Progenitor cell of endocrine pancreas (in vitro differentiated cells): Measurements from ENCODE around the gene SLC5A2. TPM values are rescaled to one million over a fixed set of nuclear protein-coding genes. Genes with fewer than 3 reads are reported as not detected.
"Not testable (repeated sequence)": the region's sequence is repeated elsewhere in the genome, so short reads cannot be mapped to it uniquely, and the experiment has no call there.

Experiments
- DNase-seq: peaks from one replicate; pipeline ENCODE4 v3.0.0; 2021; ENCODE audit warnings: low spot score; ENCODE audit not compliant: unreplicated experiment
- H3K27ac Mint-ChIP-seq: 2 replicates; pipeline ENCODE4 v1.8.0; 2021; ENCODE audit warnings: mild to moderate bottlenecking, moderate library complexity, mixed read lengths
- H3K27me3 Mint-ChIP-seq: 2 replicates; pipeline ENCODE4 v1.8.0; 2021; ENCODE audit warnings: mixed read lengths
- H3K36me3 Mint-ChIP-seq: 2 replicates; pipeline ENCODE4 v1.8.0; 2022; ENCODE audit warnings: mixed read lengths; ENCODE audit not compliant: insufficient read depth
- H3K4me1 Mint-ChIP-seq: 2 replicates; pipeline ENCODE4 v1.8.0; 2021; ENCODE audit warnings: low read depth, mixed read lengths
- H3K4me3 Mint-ChIP-seq: 2 replicates; pipeline ENCODE4 v1.8.0; 2021; ENCODE audit warnings: low read depth, mild to moderate bottlenecking, moderate library complexity, mixed read lengths
- H3K9me3 Mint-ChIP-seq: 2 replicates; pipeline ENCODE4 v1.8.0; 2021; ENCODE audit warnings: low read depth, mixed read lengths
- total RNA-seq: library from RNA; stranded (reverse); gene quantifications from 2 replicates; pipeline ENCODE4 v1.2.1, GENCODE V29; 2021
- TF ChIP-seq, protein P1 (sequence below): fragments of 200-600 bp; sonication (generic); IDR thresholded peaks from one replicate; pipeline ENCODE4 v1.5.0; 2021; ENCODE audit warnings: antibody characterized with exemption, mild to moderate bottlenecking; ENCODE audit not compliant: unreplicated experiment

The SLC5A2 gene
- total RNA-seq, 1 donor from 2014 or later = 0.29 TPM

DNA sequence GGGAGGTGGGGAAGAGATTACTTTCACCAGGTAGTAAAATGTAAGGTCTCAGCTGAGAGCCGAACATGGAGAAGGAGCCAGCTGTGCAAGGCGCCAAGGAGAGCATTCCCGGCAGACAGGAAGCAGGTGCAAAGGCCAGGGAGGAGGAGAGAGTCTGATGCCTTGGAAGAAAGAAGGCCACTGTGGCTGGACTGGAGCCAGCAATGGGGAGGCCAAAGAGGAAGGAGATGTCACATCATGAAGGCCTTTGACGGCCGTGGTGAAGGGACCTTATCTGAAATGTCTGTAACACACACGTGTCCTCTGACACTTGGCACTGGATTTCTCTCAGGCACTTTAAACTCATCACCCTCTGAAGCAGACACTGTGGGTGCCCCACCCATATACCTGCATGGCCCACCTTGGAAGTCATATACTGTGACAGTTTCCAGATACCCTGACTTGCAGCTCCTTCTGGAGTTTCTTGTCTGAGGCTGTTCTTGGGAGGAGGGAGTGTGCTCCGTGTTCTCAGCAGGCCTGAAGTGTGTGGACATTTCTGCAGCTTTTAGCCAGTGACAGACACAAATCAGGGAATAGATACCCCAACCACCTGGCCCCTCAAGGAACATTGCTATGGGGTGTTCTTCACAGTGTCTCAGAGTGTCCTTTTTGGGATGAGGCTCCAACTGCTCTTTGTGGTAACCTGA lies 1.9 kb upstream of the SLC5A2 start:
- Mint-ChIP-seq H3K4me3 (no peak overlapping the region), H3K27ac (no peak overlapping the region), H3K27me3 (peaks cover 51% of the 10 kb centered on the region), H3K4me1 (peaks cover 25% of the 10 kb centered on the region), H3K36me3 (no peaks in the 10 kb centered on the region), H3K9me3 (no peaks in the 10 kb centered on the region)
- no peak for DNase-seq
- TF ChIP-seq, protein P1, sequence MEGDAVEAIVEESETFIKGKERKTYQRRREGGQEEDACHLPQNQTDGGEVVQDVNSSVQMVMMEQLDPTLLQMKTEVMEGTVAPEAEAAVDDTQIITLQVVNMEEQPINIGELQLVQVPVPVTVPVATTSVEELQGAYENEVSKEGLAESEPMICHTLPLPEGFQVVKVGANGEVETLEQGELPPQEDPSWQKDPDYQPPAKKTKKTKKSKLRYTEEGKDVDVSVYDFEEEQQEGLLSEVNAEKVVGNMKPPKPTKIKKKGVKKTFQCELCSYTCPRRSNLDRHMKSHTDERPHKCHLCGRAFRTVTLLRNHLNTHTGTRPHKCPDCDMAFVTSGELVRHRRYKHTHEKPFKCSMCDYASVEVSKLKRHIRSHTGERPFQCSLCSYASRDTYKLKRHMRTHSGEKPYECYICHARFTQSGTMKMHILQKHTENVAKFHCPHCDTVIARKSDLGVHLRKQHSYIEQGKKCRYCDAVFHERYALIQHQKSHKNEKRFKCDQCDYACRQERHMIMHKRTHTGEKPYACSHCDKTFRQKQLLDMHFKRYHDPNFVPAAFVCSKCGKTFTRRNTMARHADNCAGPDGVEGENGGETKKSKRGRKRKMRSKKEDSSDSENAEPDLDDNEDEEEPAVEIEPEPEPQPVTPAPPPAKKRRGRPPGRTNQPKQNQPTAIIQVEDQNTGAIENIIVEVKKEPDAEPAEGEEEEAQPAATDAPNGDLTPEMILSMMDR = no peak

GRCh38 chr16:31484048-31484447 lies 1.1 kb downstream of the SLC5A2 start:
- Mint-ChIP-seq H3K27ac (peak overlapping the region; percentile 24), H3K4me1 (peaks cover 14% of the 10 kb centered on the region), H3K27me3 (peaks cover 63% of the 10 kb centered on the region)
- H3K36me3 Mint-ChIP-seq, H3K4me3 Mint-ChIP-seq, DNase-seq, H3K9me3 Mint-ChIP-seq: not testable (repeated sequence)

DNA sequence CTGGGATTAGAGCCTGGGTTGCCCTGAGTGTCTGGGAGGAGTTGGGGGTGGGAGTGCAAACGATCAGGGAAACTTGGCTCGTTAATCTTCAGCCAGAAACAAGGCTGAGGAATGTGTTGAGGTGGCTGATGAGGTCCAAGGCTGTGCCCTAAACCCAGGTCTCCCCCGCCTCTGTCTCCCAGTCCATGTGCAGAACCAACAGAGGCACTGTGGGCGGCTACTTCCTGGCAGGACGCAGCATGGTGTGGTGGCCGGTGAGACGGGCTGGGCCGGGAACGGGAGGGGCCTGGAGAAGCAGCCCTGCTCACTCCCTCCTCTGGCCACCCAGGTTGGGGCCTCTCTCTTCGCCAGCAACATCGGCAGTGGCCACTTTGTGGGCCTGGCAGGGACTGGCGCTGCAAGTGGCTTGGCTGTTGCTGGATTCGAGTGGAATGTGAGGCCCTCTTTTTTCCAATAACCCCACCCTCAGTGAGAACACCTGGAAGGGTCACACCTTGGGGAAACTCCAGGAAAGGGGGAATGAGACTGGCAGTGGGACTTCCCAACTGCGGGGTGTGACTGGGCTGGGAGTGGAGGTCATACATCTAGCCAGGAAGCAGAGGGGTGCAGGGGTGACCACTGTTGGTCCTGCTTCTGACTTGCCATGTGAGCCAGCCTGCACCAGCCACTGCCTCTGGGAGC lies 1.7 kb downstream of the SLC5A2 start:
- Mint-ChIP-seq H3K4me1 (peaks cover 14% of the 10 kb centered on the region), H3K9me3 (no peaks in the 10 kb centered on the region), H3K4me3 (no peak overlapping the region), H3K27me3 (peaks cover 67% of the 10 kb centered on the region), H3K27ac (peak overlapping the region; percentile 24), H3K36me3 (peaks cover 4% of the 10 kb centered on the region)
- DNase-seq = no peak
- TF ChIP-seq, protein P1 = no peak

- Mint-ChIP-seq H3K27me3 (peaks cover 66% of the 10 kb centered on the region), H3K9me3 (no peaks in the 10 kb centered on the region)
These were observed 2.6 kb downstream of the SLC5A2 start for GRCh38 chr16:31485571-31485970.

DNA sequence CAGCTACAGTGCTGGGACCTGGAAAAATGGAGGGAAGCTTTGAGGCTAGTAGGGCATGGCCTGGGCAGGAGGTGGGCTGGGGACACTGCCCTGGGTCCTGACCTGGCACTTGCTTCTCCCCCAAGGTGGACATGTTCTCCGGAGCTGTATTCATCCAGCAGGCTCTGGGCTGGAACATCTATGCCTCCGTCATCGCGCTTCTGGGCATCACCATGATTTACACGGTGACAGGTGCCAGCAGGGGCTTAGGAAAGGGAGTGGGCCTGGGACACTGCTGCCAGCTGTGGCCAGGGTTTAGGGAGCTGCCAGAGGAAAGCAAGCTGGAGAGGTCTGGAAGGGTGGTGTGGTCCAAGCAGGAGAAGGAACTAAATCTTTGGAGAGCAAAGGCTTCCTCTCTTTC lies 3.1 kb downstream of the SLC5A2 start:
- H3K4me3 Mint-ChIP-seq = no peak overlapping the region
- TF ChIP-seq, protein P1 = no peak
- peaks cover 61% of the 10 kb centered on the region for H3K27me3 Mint-ChIP-seq

More at GRCh38 chr16:31485571-31485970, 2.6 kb downstream of the SLC5A2 start:
- TF ChIP-seq, protein P1 = no peak
- H3K4me3 Mint-ChIP-seq = no peak overlapping the region
- H3K4me1 Mint-ChIP-seq = peaks cover 14% of the 10 kb centered on the region
- H3K27ac Mint-ChIP-seq = no peak overlapping the region
- peaks cover 6% of the 10 kb centered on the region for H3K36me3 Mint-ChIP-seq
- no peak for DNase-seq

More for the DNA sequence above, 3.1 kb downstream of the SLC5A2 start:
- no peaks in the 10 kb centered on the region for H3K9me3 Mint-ChIP-seq
- DNase-seq = no peak
- peaks cover 9% of the 10 kb centered on the region for H3K36me3 Mint-ChIP-seq
- H3K4me1 Mint-ChIP-seq = peaks cover 14% of the 10 kb centered on the region
- no peak overlapping the region for H3K27ac Mint-ChIP-seq
